Bronchial epithelial cell (primary cell): ENCODE measurements around the gene RTN4R. TPM values are rescaled to one million over a fixed set of nuclear protein-coding genes. Genes with fewer than 3 reads are reported as not detected.
A peak's percentile ranks its signal among the peaks of the same experiment; 100 is the strongest.

Experiments
- DNase-seq: peaks from one replicate; pipeline ENCODE4 v3.0.0-alpha.2; 2010; ENCODE audit warnings: low read depth
- FAIRE-seq: peaks from 2 replicates; lab custom pipeline; 2011; peaks lifted over from hg19 to GRCh38; lab: Jason Lieb, UNC
- H3K27me3 ChIP-seq: 2 replicates; pipeline ENCODE4 v1.5.1; 2011; ENCODE audit warnings: low read length; ENCODE audit not compliant: control insufficient read depth, insufficient read depth
- H3K36me3 ChIP-seq: 2 replicates; pipeline ENCODE4 v1.5.1; 2011; ENCODE audit warnings: low read length; ENCODE audit not compliant: control insufficient read depth, insufficient read depth
- H3K4me3 ChIP-seq: 2 replicates; pipeline ENCODE4 v1.5.1; 2011; ENCODE audit warnings: mild to moderate bottlenecking, low read depth, low read length, control low read depth
- CTCF ChIP-seq: IDR thresholded peaks from 2 replicates; pipeline ENCODE4 v1.5.1; 2011; ENCODE audit warnings: mild to moderate bottlenecking, moderate library complexity, low read length, control low read depth, inconsistent platforms; ENCODE audit not compliant: insufficient read depth, severe bottlenecking
- total RNA-seq: library from RNA; depleted of rRNA; stranded (reverse); fragments of >200 nt; gene quantifications from 2 replicates; pipeline ENCODE4 v1.2.1, GENCODE V29; 2014

RTN4R gene
- total RNA-seq, 1 donor from 2014 or later, result 2.6 TPM

DNA sequence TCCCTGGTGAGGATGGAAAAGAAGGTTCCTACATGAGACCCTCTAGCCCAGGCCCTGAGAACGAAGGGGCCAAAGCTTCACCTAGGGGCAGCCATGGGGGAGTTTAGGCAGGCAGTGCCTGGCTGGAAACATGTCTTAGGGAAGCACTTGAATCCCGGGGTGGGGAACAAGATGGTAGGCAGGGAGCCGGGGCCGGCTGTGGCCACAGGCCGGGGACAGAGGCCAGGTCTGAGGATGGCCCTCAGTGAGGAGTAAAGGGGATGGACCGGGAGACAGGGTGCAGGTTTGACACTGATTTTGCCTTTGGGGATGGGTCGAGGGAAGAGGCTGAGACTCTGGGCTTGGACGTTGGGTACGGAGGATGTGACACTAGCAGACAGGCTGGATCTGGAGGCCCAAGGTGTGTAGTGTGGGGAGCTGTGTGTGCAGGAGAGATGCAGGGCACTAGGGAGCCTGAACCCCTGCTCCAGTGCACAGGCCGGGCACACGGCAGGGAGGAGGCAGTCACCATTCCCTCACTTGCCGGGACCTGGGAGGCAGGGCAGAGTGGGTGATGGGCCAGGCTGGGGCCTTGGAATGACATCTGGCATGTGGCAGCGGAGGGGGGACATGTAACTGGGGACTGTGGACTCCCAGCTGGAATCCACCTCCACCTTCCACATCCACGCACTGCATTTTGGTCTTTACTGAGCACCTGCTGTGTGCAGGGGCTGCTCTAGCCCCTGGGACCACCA, 6.1 kb downstream of the RTN4R start:
- TF ChIP-seq CTCF, result no peak
- H3K4me3 ChIP-seq, result no peak overlapping the region
- H3K36me3 ChIP-seq, result no peaks in the 10 kb centered on the region
- FAIRE-seq (peak; percentile 88), DNase-seq (no peak)
- H3K27me3 ChIP-seq, result no peaks in the 10 kb centered on the region

- FAIRE-seq, result no peak
- no peak for DNase-seq
These were observed 7.9 kb downstream of the RTN4R start for GRCh38 chr22:20260071-20260765.

GRCh38 chr22:20259327-20259688, 8.8 kb downstream of the RTN4R start:
- Histone ChIP-seq H3K27me3 (no peaks in the 10 kb centered on the region), H3K4me3 (no peak overlapping the region), H3K36me3 (no peaks in the 10 kb centered on the region)
- TF ChIP-seq CTCF, result no peak
- DNase-seq (no peak), FAIRE-seq (no peak)

More at GRCh38 chr22:20260071-20260765, 7.9 kb downstream of the RTN4R start:
- Histone ChIP-seq H3K27me3 (no peaks in the 10 kb centered on the region), H3K4me3 (no peak overlapping the region), H3K36me3 (no peaks in the 10 kb centered on the region)
- no peak for TF ChIP-seq CTCF

GRCh38 chr22:20258584-20259326, 9.4 kb downstream of the RTN4R start:
- no peaks in the 10 kb centered on the region for H3K27me3 ChIP-seq
- peak; percentile 23 for TF ChIP-seq CTCF
- H3K4me3 ChIP-seq, result no peak overlapping the region
- no peaks in the 10 kb centered on the region for H3K36me3 ChIP-seq
- FAIRE-seq (no peak), DNase-seq (no peak)

- TF ChIP-seq CTCF, result no peak
- H3K36me3 ChIP-seq, result no peaks in the 10 kb centered on the region
- DNase-seq (no peak), FAIRE-seq (no peak)
- H3K4me3 ChIP-seq, result no peak overlapping the region
- no peaks in the 10 kb centered on the region for H3K27me3 ChIP-seq
These were observed 10.2 kb downstream of the RTN4R start for GRCh38 chr22:20258021-20258299.
